Effector memory CD4-positive, alpha-beta T cell (primary cell): ENCODE results near the gene CLSTN3.
A peak's percentile ranks its signal among the peaks of the same experiment; 100 is the strongest.

ENCODE experiments used
- DNase-seq, 3 donors: peaks; one replicate each; pipeline ENCODE4 v3.0.0-alpha.2; 2020
- H3K27ac ChIP-seq: 2 replicates; pipeline ENCODE4 v1.7.0; 2013; ENCODE audit warnings: mild to moderate bottlenecking, low read length, moderate library complexity; ENCODE audit not compliant: insufficient read depth, poor library complexity, severe bottlenecking
- H3K27me3 ChIP-seq: replicated peaks from 2 replicates; pipeline ENCODE4 v1.7.0; 2013; ENCODE audit warnings: mild to moderate bottlenecking, low read length; ENCODE audit not compliant: insufficient read depth, control insufficient read depth, poor library complexity, severe bottlenecking
- H3K36me3 ChIP-seq: 2 replicates; pipeline ENCODE4 v1.7.0; 2013; ENCODE audit warnings: mild to moderate bottlenecking, low read length, moderate library complexity; ENCODE audit not compliant: control insufficient read depth, insufficient read depth
- H3K4me1 ChIP-seq: 2 replicates; pipeline ENCODE4 v1.7.0; 2013; ENCODE audit warnings: low read length, mild to moderate bottlenecking; ENCODE audit not compliant: control insufficient read depth, insufficient read depth, poor library complexity, severe bottlenecking
- H3K4me3 ChIP-seq: 2 replicates; pipeline ENCODE4 v1.7.0; 2013; ENCODE audit warnings: low read length, low read depth, mild to moderate bottlenecking; ENCODE audit not compliant: insufficient read depth, poor library complexity, severe bottlenecking
- H3K9me3 ChIP-seq: 2 replicates; pipeline ENCODE4 v1.7.0; 2013; ENCODE audit warnings: mild to moderate bottlenecking, low read length, moderate library complexity; ENCODE audit not compliant: control insufficient read depth

Gene CLSTN3

DNA sequence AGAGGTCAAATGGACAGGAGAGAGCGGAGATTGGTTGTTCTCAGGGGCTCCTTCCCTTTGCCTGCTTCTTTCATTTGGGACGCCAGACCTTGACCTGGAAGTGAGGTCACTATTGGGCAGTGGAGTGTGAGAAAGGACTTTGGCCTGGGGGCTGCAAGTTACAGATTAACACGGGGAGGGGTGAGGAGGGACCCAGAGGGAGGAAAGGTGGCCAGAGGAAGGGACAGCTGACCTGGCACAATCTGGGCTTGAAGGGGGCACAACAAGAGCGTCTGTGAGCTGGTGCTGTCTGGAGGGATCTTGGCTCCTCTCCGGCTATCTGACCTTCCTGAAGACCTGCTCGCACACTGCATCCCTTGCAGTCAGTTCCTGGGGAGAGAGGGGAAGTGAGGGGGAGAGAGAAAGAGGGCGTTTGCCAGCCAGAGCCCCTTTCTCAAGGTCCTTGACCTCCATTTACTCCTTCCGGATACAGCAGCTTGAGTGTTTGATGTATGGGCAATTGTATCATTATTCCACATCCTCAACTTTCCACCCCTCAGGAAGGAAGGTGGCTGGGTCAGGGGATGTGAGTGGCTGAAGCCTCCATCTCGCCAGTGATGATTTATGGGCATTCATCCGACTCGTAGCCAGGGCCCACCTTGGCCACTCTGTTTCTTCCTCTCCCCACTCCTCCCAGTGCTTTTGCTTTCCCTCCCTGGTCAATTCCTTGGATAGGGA is 6.2 kb upstream of the CLSTN3 start:
- DNase-seq: no peak
- Histone ChIP-seq H3K36me3 (no peaks in the 10 kb centered on the region), H3K4me3 (no peak overlapping the region), H3K9me3 (no peaks in the 10 kb centered on the region), H3K4me1 (no peaks in the 10 kb centered on the region), H3K27me3 (no peaks in the 10 kb centered on the region), H3K27ac (no peak overlapping the region)

DNA sequence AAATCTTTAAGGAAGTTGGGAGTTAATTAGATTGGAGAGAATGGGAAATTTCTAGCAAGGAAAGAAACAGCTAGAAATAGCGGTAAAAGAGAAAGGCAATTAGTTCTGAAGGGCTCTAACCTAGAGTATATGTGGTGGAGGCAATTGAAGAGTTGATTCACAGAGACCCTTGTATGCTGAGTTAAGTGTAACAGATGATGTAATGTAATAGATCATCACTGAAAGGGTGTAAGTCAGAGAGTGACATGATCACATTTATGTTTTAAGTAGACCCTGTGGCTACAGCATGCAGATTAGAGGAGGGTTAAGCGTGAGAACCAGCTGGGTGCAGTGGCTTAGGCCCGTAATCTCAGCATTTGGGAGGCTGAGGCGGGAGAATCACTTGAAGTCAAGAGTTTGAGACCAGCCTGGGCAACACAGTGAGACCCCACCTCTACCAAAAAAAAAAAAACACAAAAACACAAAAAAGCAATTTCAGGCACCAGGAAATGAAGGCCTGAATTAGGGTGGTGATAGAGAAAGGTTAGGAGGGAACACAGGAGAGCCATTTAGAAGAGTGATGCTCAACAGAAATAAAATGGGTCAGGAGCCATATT is 4.4 kb upstream of the CLSTN3 start:
- Histone ChIP-seq H3K4me3 (no peak overlapping the region), H3K36me3 (no peaks in the 10 kb centered on the region), H3K4me1 (peaks cover 8% of the 10 kb centered on the region), H3K27ac (no peak overlapping the region), H3K9me3 (no peaks in the 10 kb centered on the region), H3K27me3 (no peaks in the 10 kb centered on the region)
- DNase-seq: no peak

DNA sequence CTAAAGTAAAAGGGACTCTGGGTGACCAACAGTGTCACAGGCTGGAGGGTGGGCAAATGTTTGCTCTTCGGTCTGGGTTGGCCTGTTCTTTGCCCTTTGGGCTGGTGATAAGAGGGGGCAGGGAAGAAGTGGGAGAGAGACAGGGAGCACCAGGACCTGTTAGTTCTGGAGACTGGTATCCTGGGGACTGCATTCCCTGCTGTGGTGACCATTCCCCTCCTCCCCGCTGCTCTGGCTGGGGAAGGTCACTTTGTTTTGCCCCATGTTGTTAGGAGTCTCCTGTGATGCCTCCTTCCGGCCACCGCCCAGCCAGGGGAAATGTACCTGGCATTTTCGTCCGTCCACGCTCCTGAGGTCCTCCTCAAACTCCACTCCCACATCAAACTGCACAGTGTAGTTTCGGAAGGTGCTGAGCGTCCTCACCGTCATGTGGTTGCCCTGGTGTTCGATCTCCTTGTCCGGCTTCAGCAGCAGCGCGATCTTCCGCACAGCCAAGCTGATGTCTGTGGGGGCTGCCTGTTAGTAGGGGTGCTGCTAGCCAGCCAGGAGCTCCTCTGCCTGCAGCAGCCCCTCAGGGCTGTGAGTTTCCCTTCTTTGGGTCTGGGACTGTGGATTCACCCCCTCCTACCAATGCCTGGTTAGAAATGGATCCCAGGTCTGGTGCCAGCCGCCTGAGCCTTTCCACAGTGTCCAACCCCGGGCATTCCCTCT is 2.1 kb upstream of the CLSTN3 start:
- no peaks in the 10 kb centered on the region for H3K27me3 ChIP-seq
- no peak overlapping the region for H3K4me3 ChIP-seq
- H3K4me1 ChIP-seq: peaks cover 19% of the 10 kb centered on the region
- no peak overlapping the region for H3K27ac ChIP-seq
- no peak for DNase-seq
- no peaks in the 10 kb centered on the region for H3K9me3 ChIP-seq
- no peaks in the 10 kb centered on the region for H3K36me3 ChIP-seq

DNA sequence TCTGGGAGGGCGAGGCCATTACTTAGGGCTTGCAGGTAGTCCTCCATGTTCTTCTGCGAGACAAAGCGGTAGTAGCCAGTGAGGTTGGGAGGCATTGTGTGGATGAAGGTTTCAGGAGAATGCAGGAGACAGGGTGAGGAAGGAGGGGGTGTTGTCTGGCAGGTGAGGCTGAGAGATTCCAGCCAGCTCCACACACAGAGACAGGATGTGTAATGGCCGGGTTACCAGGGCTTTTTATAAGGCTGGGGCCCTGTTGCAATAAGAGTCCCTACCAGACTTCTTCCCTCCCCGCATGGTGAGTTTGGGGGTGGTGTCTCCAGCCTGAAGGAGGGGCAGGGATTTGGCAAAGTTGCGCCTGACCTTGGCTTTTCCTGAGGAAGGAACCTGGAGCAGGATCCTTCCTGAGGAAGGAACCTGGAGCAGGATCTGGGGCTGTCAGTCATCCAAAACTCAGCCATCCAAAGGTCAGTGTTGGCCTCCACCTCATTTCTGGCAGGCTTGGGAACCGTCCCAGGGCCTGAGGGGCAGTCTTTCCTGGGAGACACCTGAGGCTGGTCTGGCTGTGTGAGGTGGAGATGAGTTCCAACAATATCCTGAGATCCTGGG is 1.4 kb upstream of the CLSTN3 start, which contains the start of gene RBP5:
Gene RBP5, minus strand, starts transcription at position 209 of the 606 bp plus-strand sequence. Its CDS starts 114 bp downstream, at position 95.
- Histone ChIP-seq H3K4me3 (peak within 1 kb of the TSS; percentile 80), H3K27ac (peak within 1 kb of the TSS; percentile 74), H3K27me3 (no peaks in the 10 kb centered on the region), H3K4me1 (peaks cover 19% of the 10 kb centered on the region), H3K9me3 (no peaks in the 10 kb centered on the region), H3K36me3 (peaks cover 6% of the 10 kb centered on the region)
- DNase-seq: no peak

DNA sequence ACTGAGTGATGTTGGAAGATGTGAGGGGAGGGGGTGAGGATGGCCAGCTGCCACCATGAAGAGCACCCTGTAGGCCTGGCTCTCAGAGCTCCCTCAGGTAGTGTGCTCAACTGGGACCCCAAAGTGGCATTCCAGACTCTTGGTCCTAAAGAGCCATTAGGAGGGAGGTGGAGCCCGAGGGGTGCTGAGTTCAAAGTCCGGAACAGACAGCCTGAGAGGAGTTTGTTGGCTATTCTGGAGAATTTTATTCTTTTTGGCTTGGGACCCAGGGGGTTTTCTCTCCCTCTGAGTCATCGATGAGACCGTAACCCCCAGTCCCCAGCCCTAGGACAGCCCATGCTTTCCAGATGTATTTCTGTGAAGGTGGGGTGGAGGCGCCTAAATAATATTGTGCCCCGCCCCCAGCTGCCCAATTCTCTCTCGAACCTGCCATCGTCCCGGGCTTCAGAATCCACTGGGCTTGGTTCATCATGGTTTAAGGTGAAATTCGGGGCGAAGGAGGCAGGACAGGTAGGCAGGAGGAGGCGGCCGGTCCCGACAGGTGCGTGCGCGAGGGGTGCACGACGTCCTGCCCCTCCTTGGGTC is 792 bp upstream of the CLSTN3 start:
- H3K36me3 ChIP-seq: peaks cover 12% of the 10 kb centered on the region
- H3K4me1 ChIP-seq: peaks cover 19% of the 10 kb centered on the region
- peak in 1 of 3 donors; percentile 14 for DNase-seq
- H3K9me3 ChIP-seq: no peaks in the 10 kb centered on the region
- H3K27me3 ChIP-seq: no peaks in the 10 kb centered on the region
- peak overlapping the region; percentile 80 for H3K4me3 ChIP-seq
- peak overlapping the region; percentile 74 for H3K27ac ChIP-seq

DNA sequence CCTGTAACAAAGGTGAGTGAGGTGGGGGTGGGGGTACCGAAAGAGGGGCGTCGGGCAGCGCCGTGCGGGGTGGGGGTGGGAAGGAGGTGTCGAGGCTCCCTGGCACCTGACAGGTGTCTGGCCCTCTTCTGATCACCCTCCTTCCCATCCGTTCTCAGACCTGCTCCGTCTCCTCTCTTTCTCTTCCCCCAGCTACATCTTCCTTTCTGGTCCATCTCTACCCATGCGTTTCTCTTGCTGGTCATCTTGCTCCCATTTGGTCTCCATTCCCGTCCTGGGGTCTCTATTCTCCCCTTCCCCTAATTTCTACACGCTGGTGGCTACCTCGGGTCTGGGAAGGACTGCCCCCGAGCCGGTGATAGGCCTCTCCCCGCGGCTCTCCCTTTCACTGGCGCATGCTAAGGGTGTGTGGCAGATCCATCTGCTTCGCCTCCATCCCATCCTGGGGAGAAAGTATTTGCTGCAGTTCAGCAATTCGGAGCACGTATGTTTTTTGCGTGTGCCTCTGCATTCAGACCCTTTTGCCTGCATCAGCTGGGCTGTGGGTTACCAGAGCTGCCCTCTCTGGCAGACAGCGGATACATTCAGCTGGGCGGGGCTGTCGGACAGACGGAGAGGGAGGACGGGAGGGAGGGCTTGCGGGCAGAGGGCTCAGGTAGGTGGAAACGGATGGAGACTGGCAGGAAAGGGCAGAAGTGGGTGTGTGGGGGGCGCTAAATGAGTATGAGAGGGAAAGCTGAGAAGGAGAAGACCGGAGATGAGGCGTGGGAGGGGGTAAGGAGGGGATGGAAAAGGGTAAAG is 730 bp downstream of the CLSTN3 start:
- Histone ChIP-seq H3K27ac (peak overlapping the region; percentile 74), H3K27me3 (no peaks in the 10 kb centered on the region), H3K4me3 (peak overlapping the region; percentile 80), H3K36me3 (peaks cover 28% of the 10 kb centered on the region), H3K4me1 (peaks cover 19% of the 10 kb centered on the region), H3K9me3 (no peaks in the 10 kb centered on the region)
- DNase-seq: peak; percentile 27 to 40 (median 36)

DNA sequence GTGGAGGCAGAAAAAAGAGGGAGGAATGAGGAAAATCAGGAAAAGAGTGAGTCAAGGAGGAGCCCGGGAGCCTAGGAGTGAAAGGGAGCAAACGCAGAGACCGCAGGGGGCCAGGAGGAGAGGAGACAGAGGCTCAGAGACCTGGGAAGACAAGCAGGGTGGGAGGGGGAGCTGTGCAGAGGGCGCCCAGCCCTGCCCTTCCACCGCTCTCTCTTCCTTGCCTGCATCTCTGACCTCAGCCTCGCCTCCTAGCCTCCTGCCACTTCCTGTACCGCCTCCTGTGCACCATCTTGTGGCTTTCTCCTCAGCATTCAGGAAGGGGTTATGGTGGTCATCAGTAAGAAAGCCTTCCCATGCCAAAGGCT is 1.3 kb downstream of the CLSTN3 start:
- peaks cover 19% of the 10 kb centered on the region for H3K4me1 ChIP-seq
- no peaks in the 10 kb centered on the region for H3K9me3 ChIP-seq
- DNase-seq: peak in 1 of 3 donors; percentile 13
- H3K4me3 ChIP-seq: peak overlapping the region; percentile 80
- H3K36me3 ChIP-seq: peaks cover 33% of the 10 kb centered on the region
- no peaks in the 10 kb centered on the region for H3K27me3 ChIP-seq
- peak overlapping the region; percentile 74 for H3K27ac ChIP-seq

DNA sequence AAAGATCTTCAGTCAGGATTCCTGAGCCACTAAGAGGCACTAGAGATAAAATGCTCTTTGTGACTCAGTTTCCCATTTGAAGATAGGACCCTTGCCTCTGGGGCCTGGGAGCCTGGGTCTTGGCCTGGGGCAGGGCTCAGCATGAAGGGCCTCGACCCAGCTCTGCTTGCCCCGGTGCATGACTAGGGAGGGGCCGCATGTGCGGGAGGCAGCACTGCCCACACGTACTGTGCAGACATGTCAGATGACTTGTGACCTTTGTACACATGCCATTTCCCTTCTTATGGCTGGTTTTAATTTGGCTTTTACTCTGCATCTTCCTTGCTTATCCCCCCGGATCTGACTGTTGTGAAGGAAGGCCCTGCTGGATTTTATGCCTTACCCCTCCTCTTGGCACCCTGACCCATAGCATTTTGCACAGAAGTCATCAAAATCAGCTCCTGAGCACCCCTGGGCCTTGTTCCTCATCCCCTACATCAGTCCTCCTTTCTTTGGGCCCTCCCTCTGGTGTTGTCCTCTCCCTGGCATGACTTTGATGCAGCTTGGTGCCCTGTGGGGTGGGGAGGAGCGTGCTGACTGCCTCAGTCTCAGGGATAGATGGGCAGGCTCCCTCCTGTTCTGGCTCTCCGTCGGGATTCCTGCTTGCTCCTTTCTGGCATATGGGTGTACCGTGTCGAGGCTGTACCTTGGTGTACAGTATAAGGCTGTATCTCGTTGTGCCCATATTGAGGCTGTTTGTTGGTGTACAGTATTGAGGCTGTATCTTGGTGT is 4.4 kb downstream of the CLSTN3 start:
- Histone ChIP-seq H3K9me3 (no peaks in the 10 kb centered on the region), H3K4me1 (peaks cover 13% of the 10 kb centered on the region), H3K27me3 (no peaks in the 10 kb centered on the region), H3K36me3 (peaks cover 47% of the 10 kb centered on the region), H3K4me3 (no peak overlapping the region), H3K27ac (no peak overlapping the region)
- DNase-seq: no peak

DNA sequence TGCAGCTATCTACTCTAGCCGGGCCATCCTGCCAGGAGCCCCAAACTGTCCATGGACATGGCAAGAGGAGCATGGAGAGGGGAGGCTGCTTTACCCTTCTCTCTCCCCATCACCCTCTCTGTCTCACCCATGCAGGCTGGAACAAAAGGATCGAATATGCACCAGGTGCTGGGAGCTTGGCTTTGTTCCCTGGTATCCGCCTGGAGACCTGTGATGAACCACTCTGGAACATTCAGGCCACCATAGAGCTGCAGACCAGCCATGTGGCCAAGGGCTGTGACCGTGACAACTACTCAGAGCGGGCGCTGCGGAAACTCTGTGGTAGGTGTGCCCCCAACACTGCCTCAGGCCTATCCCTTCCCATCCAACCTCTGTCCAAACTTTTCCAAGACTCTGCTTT is 5.9 kb downstream of the CLSTN3 start:
- no peak overlapping the region for H3K27ac ChIP-seq
- no peaks in the 10 kb centered on the region for H3K27me3 ChIP-seq
- no peak overlapping the region for H3K4me3 ChIP-seq
- DNase-seq: no peak
- peaks cover 49% of the 10 kb centered on the region for H3K36me3 ChIP-seq
- no peaks in the 10 kb centered on the region for H3K9me3 ChIP-seq
- H3K4me1 ChIP-seq: peaks cover 9% of the 10 kb centered on the region
